Thoracic aorta (tissue), 2 donors: ENCODE results near the gene GNB1L. TPM values are rescaled to one million over a fixed set of nuclear protein-coding genes. Genes with fewer than 3 reads are reported as not detected.

Experiments used
- ATAC-seq: fragments of 150-250 bp; one replicate; pipeline ENCODE4 v1.8.0; 2017; ENCODE audit warnings: low read depth; ENCODE audit not compliant: insufficient number of reproducible peaks, low FRiP score
- DNase-seq: peaks from one replicate; pipeline ENCODE4 v3.0.0-alpha.2; 2020; ENCODE audit warnings: low spot score
- H3K27ac ChIP-seq, 2 donors: fragments of 200-600 bp; sonication (generic); 1 replicate in 1 of 2; 2 replicates in 1 of 2; pipeline ENCODE4 v1.5.1; 2016; ENCODE audit warnings: mild to moderate bottlenecking in 2 of 2, moderate library complexity in 2 of 2
- H3K27me3 ChIP-seq: fragments of 200-600 bp; sonication (generic); replicated peaks from 2 replicates; pipeline ENCODE4 v1.6.0; 2016; ENCODE audit warnings: mild to moderate bottlenecking; ENCODE audit not compliant: insufficient read depth
- H3K36me3 ChIP-seq: fragments of 200-600 bp; sonication (generic); one replicate; pipeline ENCODE4 v1.5.1; 2016
- H3K4me1 ChIP-seq, 2 donors: fragments of 200-600 bp; sonication (generic); 1 replicate in 1 of 2; 2 replicates in 1 of 2; pipeline versions ENCODE4 v1.5.1 to v1.6.0; 2016; ENCODE audit warnings: low read depth in 2 of 2, mild to moderate bottlenecking in 1 of 2; ENCODE audit not compliant: control insufficient read depth in 1 of 2
- H3K4me3 ChIP-seq: fragments of 200-600 bp; sonication (generic); 2 replicates; pipeline ENCODE4 v1.5.1; 2016; ENCODE audit warnings: mild to moderate bottlenecking
- H3K9me3 ChIP-seq: fragments of 200-600 bp; sonication (generic); 2 replicates; pipeline ENCODE4 v1.5.1; 2016
- total RNA-seq, 2 donors: library from RNA; depleted of rRNA; stranded (reverse); fragments of >200 nt; gene quantifications; one replicate each; pipeline versions ENCODE4 v1.1.0 to v1.2.3, GENCODE V29; 2016
- TF ChIP-seq, protein P1 (sequence below): fragments of 200-600 bp; sonication (generic); IDR thresholded peaks from one replicate; pipeline ENCODE4 v1.5.1; 2019; ENCODE audit warnings: antibody characterized with exemption

Gene GNB1L
- total RNA-seq, 2 donors from 2014 or later, result 2.3 to 7.7 TPM

DNA sequence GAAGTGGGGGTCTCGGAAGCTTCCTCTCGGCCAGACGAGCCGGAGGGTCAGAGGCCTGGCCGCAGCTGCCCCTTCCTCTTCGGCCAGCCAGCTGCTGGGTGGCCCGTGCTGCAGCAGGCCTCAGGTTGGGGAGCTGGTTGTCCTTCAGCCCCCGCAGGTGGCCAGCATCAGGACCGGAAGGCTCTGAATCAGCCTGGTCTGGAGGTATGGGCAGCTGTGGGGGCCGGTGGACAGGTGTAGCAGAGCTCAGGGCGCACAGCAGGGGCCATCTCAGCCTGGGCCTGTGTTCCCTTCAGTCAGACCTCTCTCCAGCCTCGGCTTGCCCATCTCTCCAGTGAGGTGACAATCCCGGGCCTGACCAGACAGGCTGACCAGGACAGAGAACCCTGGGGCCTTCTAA is 107.9 kb downstream of the GNB1L start:
- Histone ChIP-seq H3K27me3 (no peaks in the 10 kb centered on the region), H3K4me1 (no peaks in the 10 kb centered on the region), H3K4me3 (no peak overlapping the region), H3K9me3 (no peaks in the 10 kb centered on the region), H3K36me3 (no peaks in the 10 kb centered on the region), H3K27ac (no peak overlapping the region)
- DNase-seq (no peak), ATAC-seq (no peak)
- TF ChIP-seq, protein P1, sequence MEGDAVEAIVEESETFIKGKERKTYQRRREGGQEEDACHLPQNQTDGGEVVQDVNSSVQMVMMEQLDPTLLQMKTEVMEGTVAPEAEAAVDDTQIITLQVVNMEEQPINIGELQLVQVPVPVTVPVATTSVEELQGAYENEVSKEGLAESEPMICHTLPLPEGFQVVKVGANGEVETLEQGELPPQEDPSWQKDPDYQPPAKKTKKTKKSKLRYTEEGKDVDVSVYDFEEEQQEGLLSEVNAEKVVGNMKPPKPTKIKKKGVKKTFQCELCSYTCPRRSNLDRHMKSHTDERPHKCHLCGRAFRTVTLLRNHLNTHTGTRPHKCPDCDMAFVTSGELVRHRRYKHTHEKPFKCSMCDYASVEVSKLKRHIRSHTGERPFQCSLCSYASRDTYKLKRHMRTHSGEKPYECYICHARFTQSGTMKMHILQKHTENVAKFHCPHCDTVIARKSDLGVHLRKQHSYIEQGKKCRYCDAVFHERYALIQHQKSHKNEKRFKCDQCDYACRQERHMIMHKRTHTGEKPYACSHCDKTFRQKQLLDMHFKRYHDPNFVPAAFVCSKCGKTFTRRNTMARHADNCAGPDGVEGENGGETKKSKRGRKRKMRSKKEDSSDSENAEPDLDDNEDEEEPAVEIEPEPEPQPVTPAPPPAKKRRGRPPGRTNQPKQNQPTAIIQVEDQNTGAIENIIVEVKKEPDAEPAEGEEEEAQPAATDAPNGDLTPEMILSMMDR, result no peak

DNA sequence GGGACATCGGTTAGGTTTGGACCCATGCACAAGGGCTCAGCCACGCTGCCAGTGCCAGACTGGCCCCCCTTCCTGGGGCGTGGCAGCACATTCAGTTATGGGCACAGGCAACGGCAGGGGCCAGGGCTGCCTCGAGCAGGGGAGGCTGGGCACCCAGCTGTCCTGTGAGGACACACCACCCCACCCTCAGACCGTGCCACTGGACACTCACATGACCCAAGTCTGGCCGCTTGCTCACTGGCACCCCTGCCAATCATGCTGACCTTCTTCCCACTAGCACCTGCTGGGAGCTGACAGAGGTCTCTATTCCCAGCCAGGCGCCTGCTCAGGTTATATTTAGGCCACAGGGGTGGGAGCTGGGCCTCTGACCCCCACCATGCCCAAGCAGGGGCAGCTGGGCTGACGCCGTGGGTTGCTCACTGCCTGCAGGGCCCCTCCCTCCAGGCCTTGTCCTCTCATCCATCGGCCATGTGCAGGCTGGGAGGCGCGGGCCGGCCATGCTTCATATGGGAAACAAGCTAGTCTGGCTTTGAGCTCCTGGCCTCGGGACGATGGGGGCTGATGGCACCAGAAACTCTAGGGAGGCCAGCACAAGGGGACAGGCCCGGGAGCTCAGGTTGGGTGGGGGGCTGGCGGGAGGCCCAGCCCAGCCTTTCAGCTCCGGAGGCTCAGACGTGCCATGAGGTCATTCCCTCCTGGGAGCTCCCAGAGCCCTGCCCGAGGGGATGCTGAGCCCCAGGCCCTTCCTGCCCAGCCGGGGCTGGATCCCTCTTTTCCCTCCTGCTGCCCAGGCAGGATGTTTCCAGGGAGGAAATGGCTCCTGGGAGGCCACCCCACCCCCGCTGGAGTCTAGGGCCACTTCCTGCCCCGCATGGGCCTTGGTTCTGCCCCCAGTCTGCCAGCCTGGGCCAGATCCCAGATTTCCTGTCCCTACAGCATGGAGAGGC is 109.2 kb downstream of the GNB1L start:
- ATAC-seq, result no peak
- no peak overlapping the region for H3K4me3 ChIP-seq
- no peaks in the 10 kb centered on the region for H3K9me3 ChIP-seq
- TF ChIP-seq, protein P1, result no peak
- no peaks in the 10 kb centered on the region for H3K36me3 ChIP-seq
- no peaks in the 10 kb centered on the region for H3K4me1 ChIP-seq
- DNase-seq, result no peak
- no peaks in the 10 kb centered on the region for H3K27me3 ChIP-seq
- H3K27ac ChIP-seq, result no peak overlapping the region

DNA sequence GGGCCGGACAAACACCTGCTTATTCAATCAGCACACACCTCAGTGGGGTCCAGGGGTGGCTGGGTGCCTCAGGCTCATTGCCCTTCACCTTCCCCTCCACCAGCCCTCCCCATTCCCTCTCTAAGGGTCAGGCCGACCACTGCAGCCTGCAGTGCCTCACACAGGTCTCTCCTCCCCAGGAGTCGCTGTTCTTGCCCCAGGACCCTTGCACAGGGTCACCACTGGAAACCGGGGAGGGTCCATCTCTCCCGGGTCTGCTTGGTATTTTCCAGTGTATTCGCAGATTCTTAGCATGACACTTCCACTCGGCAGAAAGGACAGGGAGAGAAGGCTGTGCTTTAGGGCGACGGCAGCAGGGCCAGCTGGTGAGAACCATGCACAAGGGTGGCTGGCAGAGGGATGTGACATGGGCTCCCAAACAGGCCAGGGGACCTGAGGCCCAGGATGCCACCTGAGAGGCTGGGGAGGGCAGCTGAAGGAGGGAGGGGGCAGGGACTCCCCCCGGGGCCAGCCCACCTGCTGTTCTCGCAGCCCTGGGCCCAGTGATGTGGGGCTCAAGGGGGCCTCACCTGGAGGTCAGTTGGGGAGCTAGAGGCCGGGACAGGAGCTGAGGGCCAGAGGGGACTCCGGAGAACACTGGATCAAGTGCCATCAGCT is 110.2 kb downstream of the GNB1L start:
- DNase-seq (no peak), ATAC-seq (no peak)
- no peaks in the 10 kb centered on the region for H3K36me3 ChIP-seq
- TF ChIP-seq, protein P1, result no peak
- H3K27me3 ChIP-seq, result no peaks in the 10 kb centered on the region
- H3K27ac ChIP-seq, result no peak overlapping the region
- no peaks in the 10 kb centered on the region for H3K4me1 ChIP-seq
- no peak overlapping the region for H3K4me3 ChIP-seq
- H3K9me3 ChIP-seq, result no peaks in the 10 kb centered on the region

GRCh38 chr22:19743651-19744050 is 111.0 kb downstream of the GNB1L start:
- TF ChIP-seq, protein P1, result no peak
- H3K4me3 ChIP-seq, result no peak overlapping the region

DNA sequence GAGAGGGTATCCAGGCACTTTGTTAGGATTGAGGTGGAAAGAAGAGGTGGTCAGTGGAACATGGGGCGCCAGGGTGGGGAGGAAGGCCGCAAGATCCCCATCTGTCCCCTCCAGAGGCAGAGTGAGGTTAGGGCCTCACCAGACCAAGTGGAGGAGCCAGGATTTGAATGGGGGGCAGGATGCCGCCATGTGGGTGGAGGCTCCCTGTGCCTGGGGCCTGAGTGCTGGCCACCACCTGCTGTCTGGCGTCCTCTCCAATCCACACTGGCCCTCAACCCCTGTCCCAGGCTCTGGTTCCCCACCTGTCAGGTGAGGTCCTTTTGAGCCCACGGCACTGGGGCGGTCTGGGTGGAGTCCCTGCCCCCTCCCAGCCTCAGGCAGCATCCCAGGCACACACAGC is 111.6 kb downstream of the GNB1L start:
- H3K9me3 ChIP-seq, result no peaks in the 10 kb centered on the region
- no peaks in the 10 kb centered on the region for H3K4me1 ChIP-seq
- H3K27me3 ChIP-seq, result no peaks in the 10 kb centered on the region
- H3K4me3 ChIP-seq, result no peak overlapping the region
- TF ChIP-seq, protein P1, result no peak
- no peaks in the 10 kb centered on the region for H3K36me3 ChIP-seq
- ATAC-seq, result no peak
- H3K27ac ChIP-seq, result no peak overlapping the region
- DNase-seq, result no peak

More at GRCh38 chr22:19743651-19744050, 111.0 kb downstream of the GNB1L start:
- no peaks in the 10 kb centered on the region for H3K4me1 ChIP-seq
- H3K36me3 ChIP-seq, result no peaks in the 10 kb centered on the region
- ATAC-seq (no peak), DNase-seq (no peak)
- no peaks in the 10 kb centered on the region for H3K9me3 ChIP-seq
- no peak overlapping the region for H3K27ac ChIP-seq
- no peaks in the 10 kb centered on the region for H3K27me3 ChIP-seq
